Keratinocyte (primary cell): ENCODE measurements around the gene KANSL1. TPM values are rescaled to one million over a fixed set of nuclear protein-coding genes. Genes with fewer than 3 reads are reported as not detected.

Experiments used
- DNase-seq: peaks from one replicate; pipeline ENCODE4 v3.0.0-alpha.2; 2011; ENCODE audit warnings: low read depth, missing footprints, low spot score
- FAIRE-seq: peaks from 2 replicates; lab custom pipeline; 2011; peaks lifted over from hg19 to GRCh38; lab: Jason Lieb, UNC
- H2AFZ ChIP-seq: 2 replicates; pipeline ENCODE4 v1.6.0; 2012; ENCODE audit warnings: low read length, control low read depth, inconsistent platforms; ENCODE audit not compliant: control insufficient read depth
- H3K27ac ChIP-seq: 2 replicates; pipeline ENCODE4 v1.5.1; 2011; ENCODE audit warnings: low read length; ENCODE audit not compliant: control insufficient read depth, insufficient read depth
- H3K27me3 ChIP-seq: 3 replicates; pipeline ENCODE4 v1.6.0; 2011; ENCODE audit warnings: low read length; ENCODE audit not compliant: control insufficient read depth, insufficient read depth; ENCODE audit errors: extremely low read depth
- H3K36me3 ChIP-seq, 2 experiments: 2 replicates in 1 of 2; 3 replicates in 1 of 2; pipeline ENCODE4 v1.5.1; 2011; ENCODE audit warnings: low read length in 2 of 2, mild to moderate bottlenecking in 1 of 2; ENCODE audit not compliant: control insufficient read depth in 2 of 2, insufficient read depth in 2 of 2; ENCODE audit errors: extremely low read depth in 1 of 2
- H3K4me1 ChIP-seq: 3 replicates; pipeline ENCODE4 v1.5.1; 2011; ENCODE audit warnings: low read length; ENCODE audit not compliant: control insufficient read depth, insufficient read depth; ENCODE audit errors: extremely low read depth
- H3K4me2 ChIP-seq: 3 replicates; pipeline ENCODE4 v1.6.0; 2011; ENCODE audit warnings: low read depth, low read length; ENCODE audit not compliant: control insufficient read depth, insufficient read depth; ENCODE audit errors: extremely low read depth
- H3K4me3 ChIP-seq, 3 experiments: fragments of 200-600 bp in 1 of 3; sonication (generic) in 1 of 3; 2 replicates in 2 of 3; 3 replicates in 1 of 3; pipeline ENCODE4 v1.5.1; 2011 to 2016; ENCODE audit warnings: low read length in 3 of 3, mild to moderate bottlenecking in 3 of 3, control low read depth in 2 of 3, inconsistent platforms in 1 of 3, low read depth in 1 of 3, mixed read lengths in 1 of 3, mixed run types in 1 of 3, moderate library complexity in 1 of 3; ENCODE audit not compliant: control insufficient read depth in 2 of 3, insufficient read depth in 2 of 3; ENCODE audit errors: extremely low read depth in 1 of 3
- H3K79me2 ChIP-seq: 2 replicates; pipeline ENCODE4 v1.6.0; 2012; ENCODE audit warnings: low read length; ENCODE audit not compliant: control insufficient read depth, insufficient read depth
- H3K9ac ChIP-seq: 3 replicates; pipeline ENCODE4 v1.6.0; 2011; ENCODE audit warnings: low read length; ENCODE audit not compliant: control insufficient read depth, insufficient read depth; ENCODE audit errors: extremely low read depth
- H3K9me1 ChIP-seq: 3 replicates; pipeline ENCODE4 v1.6.0; 2011; ENCODE audit warnings: low read length; ENCODE audit not compliant: control insufficient read depth, insufficient read depth; ENCODE audit errors: extremely low read depth
- H3K9me3 ChIP-seq: 2 replicates; pipeline ENCODE4 v1.5.1; 2012; ENCODE audit warnings: low read depth, low read length; ENCODE audit not compliant: control insufficient read depth
- H4K20me1 ChIP-seq: 3 replicates; pipeline ENCODE4 v1.6.0; 2011; ENCODE audit warnings: low read length; ENCODE audit not compliant: control insufficient read depth, insufficient read depth; ENCODE audit errors: extremely low read depth
- EZH2 ChIP-seq: IDR thresholded peaks from one replicate; pipeline ENCODE4 v1.6.1; 2012; ENCODE audit warnings: inconsistent platforms, mild to moderate bottlenecking, low read length, moderate library complexity
- dilution Hi-C: fragments of 300-500 bp; cut with MboI; formaldehyde crosslinking; loops from one replicate; pipeline ENCODE4 v1.7.0; 2020; ENCODE audit warnings: low sequenced_read_pairs; ENCODE audit not compliant: extremely low pct_ligation_motif_present
- polyA plus RNA-seq, 5 experiments: library from polyadenylated mRNA; depleted of rRNA in 3 of 5; stranded (reverse) in 3 of 5; stranded (forward) in 1 of 5; unstranded in 1 of 5; fragments of >200 nt; gene quantifications; 1 replicate in 1 of 5; 2 replicates in 3 of 5; 3 replicates in 1 of 5; pipeline versions ENCODE4 v1.2.1 to v1.2.3, GENCODE V29; 2011 to 2012; ENCODE audit warnings: missing spikeins in 2 of 5, low read depth in 1 of 5, low replicate concordance in 1 of 5
- TF ChIP-seq, protein P1 (sequence below), 3 experiments: IDR thresholded peaks in 1 of 3; conservative IDR thresholded peaks in 1 of 3; optimal IDR thresholded peaks in 1 of 3; 2 replicates in 2 of 3; 3 replicates in 1 of 3; pipeline versions ENCODE3 to v1.5.1; 2011; ENCODE audit warnings: low read length in 3 of 3, mild to moderate bottlenecking in 3 of 3, moderate library complexity in 2 of 3, control low read depth in 1 of 3, inconsistent platforms in 1 of 3; ENCODE audit not compliant: insufficient read depth in 2 of 3; ENCODE audit errors: extremely low read depth in 1 of 3

The KANSL1 gene
- polyA plus RNA-seq, 1 donor (not counting 4 experiments of a cell fraction or from before 2014, with no cell fraction given): 17.6 TPM

DNA sequence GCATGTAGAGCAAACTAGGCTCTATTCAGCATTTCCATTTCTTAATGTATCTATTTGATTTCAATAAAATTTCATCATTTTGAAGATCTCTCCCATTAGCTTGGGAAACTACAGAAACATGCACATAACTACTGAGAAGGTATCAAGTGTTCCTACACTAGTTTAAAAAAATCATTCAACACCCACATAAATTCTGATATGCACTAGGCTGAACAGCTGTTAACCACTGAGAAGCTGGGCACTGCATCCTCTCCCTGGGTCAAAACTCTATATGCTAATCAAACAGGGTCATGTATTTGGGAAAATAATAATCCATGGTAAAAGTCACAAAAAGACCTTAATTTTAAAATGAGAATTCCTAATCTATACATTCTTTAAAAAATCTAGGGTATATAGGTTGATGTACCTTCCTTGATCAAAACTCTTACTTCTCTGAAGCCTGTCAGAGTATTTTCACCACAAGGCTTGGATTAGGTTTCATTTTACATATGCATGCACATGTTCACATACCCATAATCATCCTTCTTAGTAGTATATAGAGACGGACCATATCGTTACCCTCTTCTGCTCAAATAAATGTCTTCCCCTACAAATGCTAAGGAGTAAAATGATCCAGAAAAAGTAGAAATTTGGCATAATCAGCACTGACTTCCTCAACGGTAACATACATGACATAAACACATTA is 57.2 kb downstream of the KANSL1 start:
- peaks cover 53% of the 10 kb centered on the region for H4K20me1 ChIP-seq
- DNase-seq: no peak
- H3K9me3 ChIP-seq: no peaks in the 10 kb centered on the region
- peaks cover 2% of the 10 kb centered on the region for H3K9me1 ChIP-seq
- no peak for TF ChIP-seq EZH2
- TF ChIP-seq, protein P1, sequence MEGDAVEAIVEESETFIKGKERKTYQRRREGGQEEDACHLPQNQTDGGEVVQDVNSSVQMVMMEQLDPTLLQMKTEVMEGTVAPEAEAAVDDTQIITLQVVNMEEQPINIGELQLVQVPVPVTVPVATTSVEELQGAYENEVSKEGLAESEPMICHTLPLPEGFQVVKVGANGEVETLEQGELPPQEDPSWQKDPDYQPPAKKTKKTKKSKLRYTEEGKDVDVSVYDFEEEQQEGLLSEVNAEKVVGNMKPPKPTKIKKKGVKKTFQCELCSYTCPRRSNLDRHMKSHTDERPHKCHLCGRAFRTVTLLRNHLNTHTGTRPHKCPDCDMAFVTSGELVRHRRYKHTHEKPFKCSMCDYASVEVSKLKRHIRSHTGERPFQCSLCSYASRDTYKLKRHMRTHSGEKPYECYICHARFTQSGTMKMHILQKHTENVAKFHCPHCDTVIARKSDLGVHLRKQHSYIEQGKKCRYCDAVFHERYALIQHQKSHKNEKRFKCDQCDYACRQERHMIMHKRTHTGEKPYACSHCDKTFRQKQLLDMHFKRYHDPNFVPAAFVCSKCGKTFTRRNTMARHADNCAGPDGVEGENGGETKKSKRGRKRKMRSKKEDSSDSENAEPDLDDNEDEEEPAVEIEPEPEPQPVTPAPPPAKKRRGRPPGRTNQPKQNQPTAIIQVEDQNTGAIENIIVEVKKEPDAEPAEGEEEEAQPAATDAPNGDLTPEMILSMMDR (optimal IDR thresholded peaks at IDR 0.05 in 1 of 3, IDR thresholded peaks at IDR 0.05 in 1 of 3, conservative IDR thresholded peaks at IDR 0.05 in 1 of 3; ENCODE audit: extremely low read depth in 1 of 3, insufficient read depth in 2 of 3, low read length in 3 of 3): no peak
- H3K4me1 ChIP-seq: peaks cover 15% of the 10 kb centered on the region
- dilution Hi-C loops: no loop called here
- no peak overlapping the region for H3K4me2 ChIP-seq
- no peak overlapping the region for H3K27ac ChIP-seq
- H3K27me3 ChIP-seq: no peaks in the 10 kb centered on the region
- H2AFZ ChIP-seq: no peak overlapping the region
- H3K9ac ChIP-seq: no peak overlapping the region
- H3K4me3 ChIP-seq: no peak overlapping the region
- H3K79me2 ChIP-seq: peaks cover 95% of the 10 kb centered on the region
- no peak for FAIRE-seq
- peaks cover 0 to 6% of the 10 kb centered on the region in 2 experiments for H3K36me3 ChIP-seq

DNA sequence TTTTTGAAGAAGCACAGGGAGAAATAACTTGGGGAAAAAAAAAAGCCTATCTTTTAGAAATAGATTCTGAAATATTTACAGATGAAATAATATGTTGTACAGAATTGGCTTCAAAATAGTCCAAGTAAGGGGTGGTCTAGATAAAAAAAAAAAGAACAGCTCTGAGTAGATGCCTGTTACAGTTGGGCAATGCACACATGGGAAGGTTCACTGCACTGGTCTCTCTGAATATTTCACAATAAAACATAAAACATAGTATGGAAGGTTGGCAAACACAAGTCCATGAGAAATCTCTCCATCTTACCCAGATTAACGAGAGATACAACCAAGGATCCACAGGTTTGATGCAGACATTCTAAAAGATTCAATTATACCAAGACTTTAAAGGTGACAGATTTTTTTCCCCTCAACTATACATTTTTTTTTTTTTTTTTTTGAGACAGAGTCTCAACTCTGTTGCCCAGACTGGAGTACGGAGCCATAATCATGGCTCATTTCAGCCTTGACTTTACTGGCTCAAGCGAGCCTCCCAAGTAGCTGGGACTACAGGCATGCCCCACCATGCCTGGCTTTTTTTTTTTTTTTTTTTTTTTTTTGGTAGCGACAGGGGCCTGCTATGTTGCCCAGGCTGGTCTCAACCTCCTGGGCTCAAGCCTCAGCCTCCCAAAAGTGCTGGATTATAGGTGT is 58.0 kb downstream of the KANSL1 start:
- peaks cover 15% of the 10 kb centered on the region for H3K4me1 ChIP-seq
- no peak for FAIRE-seq

More for the DNA sequence above, 58.0 kb downstream of the KANSL1 start:
- Histone ChIP-seq H3K27me3 (no peaks in the 10 kb centered on the region), H3K9me3 (no peaks in the 10 kb centered on the region), H3K9ac (no peak overlapping the region), H3K4me2 (no peak overlapping the region), H3K9me1 (peaks cover 2% of the 10 kb centered on the region), H3K36me3 (peaks cover 0 to 6% of the 10 kb centered on the region in 2 experiments), H3K79me2 (peaks cover 95% of the 10 kb centered on the region), H3K4me3 (no peak overlapping the region), H3K27ac (no peak overlapping the region), H4K20me1 (peaks cover 51% of the 10 kb centered on the region), H2AFZ (no peak overlapping the region)
- dilution Hi-C loops: no loop called here
- TF ChIP-seq, protein P1 (optimal IDR thresholded peaks at IDR 0.05 in 1 of 3, IDR thresholded peaks at IDR 0.05 in 1 of 3, conservative IDR thresholded peaks at IDR 0.05 in 1 of 3; ENCODE audit: extremely low read depth in 1 of 3, insufficient read depth in 2 of 3, low read length in 3 of 3): no peak
- TF ChIP-seq EZH2: no peak
- DNase-seq: no peak
